Measurements from ENCODE around the gene PCDHB3. TPM values are rescaled to one million over a fixed set of nuclear protein-coding genes. Genes with fewer than 3 reads are reported as not detected.
A peak's percentile ranks its signal among the peaks of the same experiment; 100 is the strongest.

PCDHB3 gene
- total RNA-seq, 1 experiment from 2014 or later, result 2.3 TPM

DNA sequence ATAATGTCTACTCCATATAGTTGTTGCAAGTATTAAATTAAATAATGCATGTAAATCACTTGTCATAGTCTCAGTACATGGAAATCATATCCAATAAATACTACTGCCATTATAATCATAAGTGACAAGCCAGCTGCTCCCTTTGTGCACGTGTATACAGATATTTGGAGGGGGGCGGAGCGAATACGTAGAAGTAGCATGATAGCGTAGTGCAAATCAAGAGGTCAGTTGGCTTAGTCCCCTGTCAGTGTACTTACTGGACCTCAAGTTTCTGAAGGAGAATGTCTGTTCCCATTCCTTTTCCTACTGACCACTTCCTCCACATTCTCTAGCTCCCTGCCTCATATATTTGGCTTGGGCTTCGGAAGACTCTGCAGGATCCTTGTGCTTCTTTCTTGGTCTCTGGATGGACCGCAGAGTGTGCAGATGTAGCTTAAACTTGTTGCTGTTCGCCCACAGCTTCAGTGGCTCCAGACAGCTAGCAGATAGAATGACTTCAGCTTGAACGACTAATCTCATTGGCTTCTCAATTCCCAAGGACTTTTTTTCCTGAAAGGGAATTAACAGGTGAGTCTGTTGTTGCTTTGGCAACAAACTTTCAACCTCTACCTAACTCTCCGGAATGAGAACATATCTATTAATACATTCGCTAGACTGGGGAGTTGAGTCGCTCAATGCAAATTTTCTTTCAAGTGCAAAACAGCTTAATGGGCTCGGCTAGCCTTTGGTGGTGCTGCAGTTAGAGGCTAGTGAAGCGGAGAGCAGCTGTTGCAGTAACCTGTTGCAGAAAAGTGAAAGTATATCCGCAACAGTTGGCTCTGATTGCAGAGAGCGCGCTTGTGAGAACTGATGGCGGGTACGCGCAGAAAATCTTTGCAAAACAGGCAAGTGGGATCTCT lies 49.4 kb upstream of the PCDHB3 start, which contains the start of gene PCDHB1:
PCDHB1 (plus strand) TSS at position 753 of the 899 bp plus-strand sequence; CDS start at position 850, 97 bp downstream.
- peaks cover 15% of the 10 kb centered on the region in 2 experiments for H3K4me1 Mint-ChIP-seq
- H3K9ac ChIP-seq (ENCODE audit: extremely low read depth, insufficient read length, low read length), result peak within 1 kb of the TSS; percentile 21
- no peak within 1 kb of the TSS for H3K14ac ChIP-seq (ENCODE audit: insufficient read depth, low read length)
- H3K27me3 ChIP-seq (ENCODE audit: insufficient read depth, low read length), result peaks cover 3% of the 10 kb centered on the region; the same call in 1 of the 2 replicates
- H2BK12ac ChIP-seq (ENCODE audit: insufficient read length, low read depth, low read length), result no peak within 1 kb of the TSS
- no peaks in the 10 kb centered on the region for H3K79me1 ChIP-seq (ENCODE audit: insufficient read depth, low read depth, low read length, poor library complexity, severe bottlenecking)
- no peak within 1 kb of the TSS for H4K8ac ChIP-seq (replicated peaks; ENCODE audit: insufficient read length, low read depth, low read length)
- TF ChIP-seq, protein P1, sequence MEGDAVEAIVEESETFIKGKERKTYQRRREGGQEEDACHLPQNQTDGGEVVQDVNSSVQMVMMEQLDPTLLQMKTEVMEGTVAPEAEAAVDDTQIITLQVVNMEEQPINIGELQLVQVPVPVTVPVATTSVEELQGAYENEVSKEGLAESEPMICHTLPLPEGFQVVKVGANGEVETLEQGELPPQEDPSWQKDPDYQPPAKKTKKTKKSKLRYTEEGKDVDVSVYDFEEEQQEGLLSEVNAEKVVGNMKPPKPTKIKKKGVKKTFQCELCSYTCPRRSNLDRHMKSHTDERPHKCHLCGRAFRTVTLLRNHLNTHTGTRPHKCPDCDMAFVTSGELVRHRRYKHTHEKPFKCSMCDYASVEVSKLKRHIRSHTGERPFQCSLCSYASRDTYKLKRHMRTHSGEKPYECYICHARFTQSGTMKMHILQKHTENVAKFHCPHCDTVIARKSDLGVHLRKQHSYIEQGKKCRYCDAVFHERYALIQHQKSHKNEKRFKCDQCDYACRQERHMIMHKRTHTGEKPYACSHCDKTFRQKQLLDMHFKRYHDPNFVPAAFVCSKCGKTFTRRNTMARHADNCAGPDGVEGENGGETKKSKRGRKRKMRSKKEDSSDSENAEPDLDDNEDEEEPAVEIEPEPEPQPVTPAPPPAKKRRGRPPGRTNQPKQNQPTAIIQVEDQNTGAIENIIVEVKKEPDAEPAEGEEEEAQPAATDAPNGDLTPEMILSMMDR (conservative IDR thresholded peaks at IDR 0.05), result no peak
- H3K9me3 ChIP-seq (ENCODE audit: control insufficient read depth, low read depth, low read length), result no peaks in the 10 kb centered on the region
- no peak within 1 kb of the TSS for H2BK5ac ChIP-seq (ENCODE audit: insufficient read length, low read length)
- H2AFZ ChIP-seq (ENCODE audit: low read length), result peak within 1 kb of the TSS; percentile 98
- peak within 1 kb of the TSS; percentile 19 for H3K18ac ChIP-seq (ENCODE audit: insufficient read length, low read depth, low read length)
- peak within 1 kb of the TSS; percentile 76 to 83 for H3K4me3 Mint-ChIP-seq
- no peak within 1 kb of the TSS for H4K5ac ChIP-seq (ENCODE audit: insufficient read length, low read depth, low read length)
- no peak within 1 kb of the TSS for H2AK5ac ChIP-seq (ENCODE audit: insufficient read length, low read length)
- no peak within 1 kb of the TSS for H2BK120ac ChIP-seq (ENCODE audit: low read depth, low read length, poor library complexity, severe bottlenecking)
- no peak within 1 kb of the TSS for H3K56ac ChIP-seq (ENCODE audit: insufficient read length, low read depth, low read length)
- H3K9me3 Mint-ChIP-seq, result no peaks in the 10 kb centered on the region
- peak within 1 kb of the TSS in 2 of 3 experiments; percentile 24 to 62; a peak in 4 of 7 replicates for H3K27ac Mint-ChIP-seq
- H3K4ac ChIP-seq (ENCODE audit: low read depth, low read length), result no peak within 1 kb of the TSS
- H3K4me2 ChIP-seq (ENCODE audit: insufficient read depth, insufficient read length, low read length), result peak within 1 kb of the TSS; percentile 97
- H2BK20ac ChIP-seq (ENCODE audit: low read depth, low read length, poor library complexity, severe bottlenecking), result no peak within 1 kb of the TSS
- no peaks in the 10 kb centered on the region for H3K36me3 Mint-ChIP-seq (ENCODE audit: insufficient read depth in 1 of 3, low read depth in 3 of 3)
- no peak within 1 kb of the TSS for H4K91ac ChIP-seq (ENCODE audit: insufficient read length, low read depth, low read length)
- no peak within 1 kb of the TSS for H3T11ph ChIP-seq (ENCODE audit: low read length)
- WGBS (ENCODE audit: extremely low coverage, insufficient read length, low lambda C conversion rate), result no CpG with 5 or more reads among the region's 20 CpGs
- H3K23me2 ChIP-seq (ENCODE audit: insufficient read length, low read depth, low read length, poor library complexity, severe bottlenecking), result peaks cover 15% of the 10 kb centered on the region
- no peaks in the 10 kb centered on the region for H3K79me2 ChIP-seq (ENCODE audit: insufficient read depth, low read length)
- H3K23ac ChIP-seq (ENCODE audit: insufficient read length, low read depth, low read length), result no peak within 1 kb of the TSS
- H3K27ac ChIP-seq (ENCODE audit: insufficient read length, low read depth, low read length), result no peak within 1 kb of the TSS
- peaks cover 3% of the 10 kb centered on the region; the same call in 1 of the 2 replicates for H3K4me1 ChIP-seq (ENCODE audit: insufficient read depth, low read length)
- no peaks in the 10 kb centered on the region for H4K20me1 ChIP-seq (ENCODE audit: control insufficient read depth, insufficient read depth, insufficient read length)
- peaks cover 63% of the 10 kb centered on the region for H3K27me3 Mint-ChIP-seq (ENCODE audit: low read depth)
- DNase-seq, result peak; percentile 64
- H2BK15ac ChIP-seq (ENCODE audit: low read depth, low read length), result no peak within 1 kb of the TSS
